GM23248 (cell line): Measurements from ENCODE around the gene FAM162A. TPM values are rescaled to one million over a fixed set of nuclear protein-coding genes. Genes with fewer than 3 reads are reported as not detected.

ENCODE experiments used
- DNase-seq: peaks from one replicate; pipeline ENCODE4 v3.0.0-alpha.2; 2015
- H2AFZ ChIP-seq: fragments of 200-600 bp; sonication (generic); 2 replicates; pipeline ENCODE4 v1.6.1; 2016; ENCODE audit warnings: antibody characterized with exemption
- H3F3A ChIP-seq: fragments of 200-600 bp; sonication (generic); 2 replicates; pipeline ENCODE4 v1.6.1; 2016; ENCODE audit warnings: mild to moderate bottlenecking, antibody characterized with exemption, mixed run types; ENCODE audit not compliant: insufficient read depth
- H3K27ac ChIP-seq: fragments of 200-600 bp; sonication (generic); 2 replicates; pipeline ENCODE4 v1.5.1; 2016; ENCODE audit warnings: mild to moderate bottlenecking
- H3K27me3 ChIP-seq: fragments of 200-600 bp; sonication (generic); replicated peaks from 2 replicates; pipeline ENCODE4 v1.6.1; 2016; ENCODE audit warnings: mild to moderate bottlenecking; ENCODE audit not compliant: insufficient read depth
- H3K36me3 ChIP-seq: fragments of 200-600 bp; sonication (generic); 2 replicates; pipeline ENCODE4 v1.6.1; 2016; ENCODE audit warnings: low read depth, mild to moderate bottlenecking
- H3K4me1 ChIP-seq: fragments of 200-600 bp; sonication (generic); 2 replicates; pipeline ENCODE4 v1.6.1; 2016; ENCODE audit warnings: mild to moderate bottlenecking; ENCODE audit not compliant: insufficient read depth
- H3K4me2 ChIP-seq: fragments of 200-600 bp; sonication (generic); one replicate; pipeline ENCODE4 v1.6.1; 2016; ENCODE audit warnings: mild to moderate bottlenecking; ENCODE audit not compliant: unreplicated experiment
- H3K4me3 ChIP-seq: fragments of 200-600 bp; sonication (generic); 2 replicates; pipeline ENCODE4 v1.5.1; 2016; ENCODE audit warnings: mild to moderate bottlenecking
- H3K79me2 ChIP-seq: fragments of 200-600 bp; sonication (generic); 2 replicates; pipeline ENCODE4 v1.6.1; 2016; ENCODE audit warnings: mild to moderate bottlenecking; ENCODE audit not compliant: insufficient read depth
- H3K9ac ChIP-seq: fragments of 200-600 bp; sonication (generic); 2 replicates; pipeline ENCODE4 v1.6.1; 2016; ENCODE audit warnings: mild to moderate bottlenecking
- H3K9me2 ChIP-seq: fragments of 200-600 bp; sonication (generic); 2 replicates; pipeline ENCODE4 v1.6.1; 2016; ENCODE audit warnings: mixed run types, mild to moderate bottlenecking, moderate library complexity; ENCODE audit not compliant: insufficient read depth
- H3K9me3 ChIP-seq: fragments of 200-600 bp; sonication (generic); one replicate; pipeline ENCODE4 v1.6.1; 2017; ENCODE audit warnings: low read depth
- H4K20me1 ChIP-seq: fragments of 200-600 bp; sonication (generic); 2 replicates; pipeline ENCODE4 v1.6.0; 2016; ENCODE audit not compliant: insufficient read depth
- EZH2 ChIP-seq: fragments of 200-600 bp; sonication (generic); IDR thresholded peaks from 2 replicates; pipeline ENCODE4 v1.6.1; 2018; ENCODE audit warnings: antibody characterized with exemption, mild to moderate bottlenecking; ENCODE audit not compliant: insufficient read depth, poor library complexity, severe bottlenecking
- EZH2phosphoT487 ChIP-seq: fragments of 200-600 bp; sonication (generic); IDR thresholded peaks from 2 replicates; pipeline ENCODE4 v1.6.1; 2018; ENCODE audit warnings: antibody characterized with exemption, moderate library complexity, mild to moderate bottlenecking, low read depth; ENCODE audit not compliant: insufficient read depth
- WGBS, 2 experiments: methylation state at CpG; one replicate each; pipeline ENCODE4 v1.1.6; 2015 to 2017; ENCODE audit warnings: low lambda C conversion rate in 2 of 2, low coverage in 1 of 2; ENCODE audit errors: missing lambda C conversion rate in 2 of 2; 5-methylcytosine and 5-hydroxymethylcytosine counted together
- in situ Hi-C: fragments of 300-500 bp; cut with MboI; formaldehyde crosslinking; loops from 2 replicates; pipeline ENCODE4 v1.15.0; 2020
- polyA plus RNA-seq: library from polyadenylated mRNA; unstranded; fragments of >200 nt; fragmentation: Nextera tagmentation; extraction: Ambion mirVana; gene quantifications from 2 replicates; pipeline ENCODE4 v1.2.1, GENCODE V29; 2016
- total RNA-seq: library from RNA; depleted of rRNA; stranded (reverse); fragments of >200 nt; shearing (Covaris generic); gene quantifications from 2 replicates; pipeline ENCODE4 v1.2.3, GENCODE V29; 2014

Gene FAM162A
- total and polyA plus RNA-seq, 2 experiments from 2014 or later: 8.0 to 101 TPM

DNA sequence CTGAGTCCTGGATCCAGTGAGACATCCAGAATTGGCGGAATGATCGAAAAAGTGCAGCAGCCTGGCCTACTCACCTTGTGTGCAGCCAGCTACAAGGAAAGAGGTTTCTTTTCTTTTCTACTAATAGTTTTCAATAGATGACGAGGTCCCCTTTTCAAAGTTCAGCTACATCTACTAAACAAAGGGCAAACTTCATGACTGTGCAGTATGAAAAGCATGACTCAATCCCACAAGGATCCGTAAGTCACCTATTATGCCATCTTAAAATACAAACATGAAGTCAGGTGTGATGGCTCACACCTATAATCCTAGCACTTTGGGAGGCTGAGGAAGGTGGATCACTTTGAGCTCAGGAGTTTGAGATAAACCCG, 17.6 kb upstream of the FAM162A start:
- no peak overlapping the region for H2AFZ ChIP-seq
- 94 to 97% methylated on average over 5 of the region's 5 CpGs for whole genome bisulfite sequencing, 2 experiments
- H3K4me1 ChIP-seq: peaks cover 7% of the 10 kb centered on the region; the same call in 1 of the 2 replicates
- no peaks in the 10 kb centered on the region for H3K27me3 ChIP-seq
- H3K36me3 ChIP-seq: peaks cover 21% of the 10 kb centered on the region; the same call in 1 of the 2 replicates
- H3K9ac ChIP-seq: no peak overlapping the region
- no peaks in the 10 kb centered on the region for H3K79me2 ChIP-seq
- H3K9me3 ChIP-seq: no peaks in the 10 kb centered on the region
- in situ Hi-C loops: no loop called here
- no peaks in the 10 kb centered on the region for H3K9me2 ChIP-seq
- H3K27ac ChIP-seq: no peak overlapping the region
- H4K20me1 ChIP-seq: no peaks in the 10 kb centered on the region
- no peak overlapping the region for H3K4me2 ChIP-seq
- no peak for DNase-seq
- no peaks in the 10 kb centered on the region for H3F3A ChIP-seq
- H3K4me3 ChIP-seq: no peak overlapping the region
- TF ChIP-seq EZH2phosphoT487: no peak
- TF ChIP-seq EZH2: no peak

DNA sequence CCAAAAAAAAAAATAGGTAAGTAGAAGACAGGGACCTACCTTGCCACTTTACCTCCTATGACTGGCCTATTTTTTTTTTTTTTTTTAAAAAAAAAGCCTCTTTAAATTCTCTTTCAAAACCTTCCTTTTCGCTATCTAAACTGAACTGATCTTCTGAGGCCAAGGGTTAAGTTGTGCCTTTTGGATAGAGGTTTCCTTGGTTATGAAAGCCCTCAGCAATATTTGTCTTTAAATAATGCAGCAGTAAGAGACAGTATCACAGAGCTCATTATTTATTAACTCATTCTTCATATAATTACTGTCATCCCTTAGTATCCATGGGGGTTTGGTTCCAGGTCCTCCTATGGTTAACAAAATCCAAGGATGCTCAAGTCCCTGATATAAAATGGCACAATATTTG, 9.9 kb upstream of the FAM162A start:
- in situ Hi-C loops: no loop called here
- Histone ChIP-seq H3K27me3 (no peaks in the 10 kb centered on the region), H3K9ac (no peak overlapping the region), H3K4me3 (no peak overlapping the region), H3K4me2 (no peak overlapping the region), H3K79me2 (peaks cover 65% of the 10 kb centered on the region), H3F3A (no peaks in the 10 kb centered on the region), H3K9me3 (no peaks in the 10 kb centered on the region), H3K27ac (no peak overlapping the region), H3K9me2 (no peaks in the 10 kb centered on the region), H3K36me3 (0 out of 2 replicates have a peak, but pooled peaks cover under 1% of the 10 kb centered on the region), H4K20me1 (no peaks in the 10 kb centered on the region), H3K4me1 (no peaks in the 10 kb centered on the region), H2AFZ (no peak overlapping the region)
- no peak for TF ChIP-seq EZH2phosphoT487
- no peak for TF ChIP-seq EZH2
- WGBS, 2 experiments: 100% methylated on average over 1 of the region's 1 CpG
- no peak for DNase-seq

DNA sequence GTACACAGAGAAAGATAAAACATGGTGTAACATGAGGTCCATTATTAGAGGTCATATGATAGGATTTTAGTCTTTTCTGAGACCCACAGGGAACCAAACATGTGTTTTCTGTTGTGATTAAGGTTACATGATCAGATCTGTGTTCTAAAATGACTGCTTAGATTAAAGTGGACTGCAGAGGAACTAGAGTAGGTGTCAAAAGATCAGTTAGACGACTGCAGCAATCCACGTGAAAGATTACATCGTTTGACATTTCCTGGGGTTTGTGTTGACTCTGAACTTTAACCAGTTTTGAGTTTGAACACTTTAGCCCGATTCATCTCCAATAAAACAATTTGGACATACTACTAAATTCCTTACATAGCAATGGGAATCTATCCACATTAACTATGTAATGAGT, 6.0 kb upstream of the FAM162A start:
- H3K9me3 ChIP-seq: no peaks in the 10 kb centered on the region
- no peak overlapping the region for H2AFZ ChIP-seq
- no peak overlapping the region for H3K27ac ChIP-seq
- no peak for DNase-seq
- no peak overlapping the region for H3K9ac ChIP-seq
- TF ChIP-seq EZH2phosphoT487: no peak
- no peak for TF ChIP-seq EZH2
- in situ Hi-C loops: no loop called here
- H4K20me1 ChIP-seq: no peaks in the 10 kb centered on the region
- H3K4me2 ChIP-seq: no peak overlapping the region
- H3K4me1 ChIP-seq: 0 out of 2 replicates have a peak, but pooled peaks cover 5% of the 10 kb centered on the region
- H3K9me2 ChIP-seq: no peaks in the 10 kb centered on the region
- H3K36me3 ChIP-seq: no peaks in the 10 kb centered on the region
- H3F3A ChIP-seq: no peaks in the 10 kb centered on the region
- 97 to 98% methylated on average over 4 of the region's 4 CpGs for WGBS, 2 experiments
- no peaks in the 10 kb centered on the region for H3K27me3 ChIP-seq
- no peak overlapping the region for H3K4me3 ChIP-seq
- peaks cover 98% of the 10 kb centered on the region for H3K79me2 ChIP-seq

DNA sequence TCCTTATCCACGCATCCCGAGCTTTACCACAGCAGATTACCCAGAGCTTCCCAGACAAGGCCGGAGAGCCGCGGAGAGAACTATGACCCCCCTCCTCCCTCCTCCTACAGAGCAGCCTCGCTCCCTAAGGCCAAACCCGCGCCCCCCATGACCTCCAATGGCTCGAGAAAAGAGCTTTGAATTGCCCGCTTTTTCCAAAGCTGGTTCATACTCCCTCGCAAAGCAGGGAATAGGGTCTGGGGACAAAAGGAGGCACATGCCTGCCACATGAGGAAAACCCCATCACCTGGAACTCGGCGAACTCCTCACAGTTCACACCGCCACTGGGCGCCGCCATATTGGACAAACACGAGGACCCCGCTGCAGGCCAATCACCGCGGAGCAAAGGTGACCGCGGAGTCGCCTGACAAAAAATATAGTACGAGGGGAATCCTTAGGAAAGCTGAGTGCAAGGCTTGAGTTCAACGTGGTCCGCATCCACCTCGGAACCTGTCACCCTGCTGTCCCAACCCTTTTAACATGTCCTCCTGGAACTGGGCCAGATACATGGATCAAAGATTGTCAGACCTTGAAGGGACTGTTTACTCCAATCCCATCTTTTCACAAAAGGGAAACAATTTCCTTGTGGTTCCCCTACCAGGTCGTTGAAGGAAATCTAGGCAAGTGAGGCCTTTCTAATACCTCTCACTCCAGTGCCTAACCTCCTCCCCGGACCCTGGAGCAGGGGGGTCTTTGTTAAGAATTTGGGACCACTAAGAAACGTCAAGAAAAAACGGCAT, 905 bp upstream of the FAM162A start, which contains the start of gene MIX23:
TSS of gene MIX23 (minus strand) at position 344 of the 779 bp plus-strand sequence. CDS start at position 337, 7 bp downstream.
- Histone ChIP-seq H4K20me1 (no peaks in the 10 kb centered on the region), H3K4me3 (peak within 1 kb of the TSS; percentile 97), H3K27ac (peak within 1 kb of the TSS; percentile 73), H3F3A (peaks cover 5% of the 10 kb centered on the region; the same call in 1 of the 2 replicates), H3K79me2 (peaks cover 87% of the 10 kb centered on the region), H3K4me1 (peaks cover 14% of the 10 kb centered on the region), H3K36me3 (no peaks in the 10 kb centered on the region), H3K9me3 (no peaks in the 10 kb centered on the region), H3K4me2 (peak within 1 kb of the TSS; percentile 97), H3K9ac (peak within 1 kb of the TSS; percentile 90), H3K27me3 (no peaks in the 10 kb centered on the region), H3K9me2 (no peaks in the 10 kb centered on the region), H2AFZ (peak within 1 kb of the TSS; percentile 100)
- 0 to 1% methylated on average over 31 of the region's 31 CpGs for WGBS, 2 experiments
- in situ Hi-C loops: no loop called here
- peak; percentile 93 for DNase-seq
- TF ChIP-seq EZH2phosphoT487 (no peak), EZH2 (no peak)
